HepG2 (cell line): Measurements from ENCODE around the gene MEG3. TPM values are rescaled to one million over a fixed set of nuclear protein-coding genes. Genes with fewer than 3 reads are reported as not detected.
A peak's percentile ranks its signal among the peaks of the same experiment; 100 is the strongest.

ENCODE experiments used
- ATAC-seq: fragments of 200-7000 bp; cut with Tn5 transposase; 3 replicates; pipeline ENCODE4 v1.9.1; 2020; ENCODE audit warnings: mild to moderate bottlenecking, moderate library complexity
- BruUV-seq: library from RNA; stranded (reverse); fragments of 400-500 nt; replicated peaks from 2 replicates; lab custom pipeline; 2021; lab: Mats Ljungman, UMichigan
- CTCF ChIA-PET: fragments of 300-600 bp; formaldehyde crosslinking; extraction: SDS; loops from one replicate; lab custom pipeline; 2021; ENCODE audit warnings: low total read pairs, inconsistent platforms, low intra/inter-chr PET ratio; lab: Yijun Ruan, JAX
- POLR2A ChIA-PET: fragments of 350-600 bp; sonication (Branson Sonifier 250); formaldehyde crosslinking; loops from one replicate; lab custom pipeline; 2020; ENCODE audit warnings: antibody characterized with exemption, inconsistent platforms; lab: Yijun Ruan, JAX
- DNase-seq: peaks from one replicate; pipeline ENCODE4 v3.0.0-alpha.2; 2015; ENCODE audit warnings: low spot score
- FAIRE-seq: peaks from 3 replicates; lab custom pipeline; 2011; peaks lifted over from hg19 to GRCh38; lab: Jason Lieb, UNC
- H2AFZ ChIP-seq: one replicate; pipeline ENCODE4 v1.6.1; 2011; ENCODE audit warnings: low read length, inconsistent platforms
- H3K27ac ChIP-seq: fragments of 300-600 bp; 3 replicates; pipeline ENCODE4 v1.8.0; 2011; ENCODE audit warnings: mixed run types, mild to moderate bottlenecking, mixed read lengths, low read length, inconsistent platforms; ENCODE audit not compliant: insufficient read depth; ENCODE audit errors: extremely low read length
- H3K27me3 ChIP-seq, 2 experiments: fragments of 200-600 bp in 1 of 2; 2 replicates in 1 of 2; 3 replicates in 1 of 2; pipeline versions ENCODE4 v1.6.0 to v1.8.0; 2011; ENCODE audit warnings: low read length in 2 of 2, mild to moderate bottlenecking in 2 of 2, moderate library complexity in 2 of 2, inconsistent platforms in 1 of 2; ENCODE audit not compliant: insufficient read depth in 2 of 2, control insufficient read depth in 1 of 2
- H3K36me3 ChIP-seq, 2 experiments: fragments of 200-600 bp in 1 of 2; replicated peaks in 1 of 2; 2 replicates in 1 of 2; 3 replicates in 1 of 2; pipeline versions ENCODE4 v1.5.1 to v1.8.0; 2011; ENCODE audit warnings: low read length in 2 of 2, inconsistent platforms in 1 of 2; ENCODE audit not compliant: insufficient read depth in 2 of 2, control insufficient read depth in 1 of 2
- H3K4me1 ChIP-seq: 2 replicates; pipeline ENCODE4 v1.5.1; 2012; ENCODE audit warnings: low read length, inconsistent platforms; ENCODE audit not compliant: insufficient read depth
- H3K4me2 ChIP-seq: 2 replicates; pipeline ENCODE4 v1.6.0; 2011; ENCODE audit warnings: low read depth, low read length, inconsistent platforms
- H3K4me3 ChIP-seq, 3 experiments: fragments of 200-600 bp in 1 of 3; sonication (generic), shearing (Covaris generic) in 1 of 3; replicated peaks in 1 of 3; 2 replicates each; pipeline ENCODE4 v1.5.1; 2011 to 2016; ENCODE audit warnings: low read length in 3 of 3, inconsistent platforms in 2 of 3, low read depth in 2 of 3, mild to moderate bottlenecking in 2 of 3, control low read depth in 1 of 3, mixed read lengths in 1 of 3; ENCODE audit not compliant: insufficient read depth in 1 of 3
- H3K79me2 ChIP-seq: one replicate; pipeline ENCODE4 v1.6.1; 2011; ENCODE audit warnings: low read length, inconsistent platforms; ENCODE audit not compliant: insufficient read depth
- H3K9ac ChIP-seq: 2 replicates; pipeline ENCODE4 v1.6.0; 2011; ENCODE audit warnings: mild to moderate bottlenecking, low read depth, low read length, inconsistent platforms; ENCODE audit not compliant: insufficient read depth
- H3K9me3 ChIP-seq: 2 replicates; pipeline ENCODE4 v1.5.1; 2012; ENCODE audit warnings: mild to moderate bottlenecking, low read length
- H4K20me1 ChIP-seq: 2 replicates; pipeline ENCODE4 v1.6.0; 2011; ENCODE audit warnings: inconsistent platforms, mild to moderate bottlenecking, low read length, moderate library complexity; ENCODE audit not compliant: insufficient read depth
- AGO2 ChIP-seq: fragments of 200-400 bp; formaldehyde crosslinking; optimal IDR thresholded peaks from 2 replicates; pipeline ENCODE3; 2017; ENCODE audit warnings: mild to moderate bottlenecking, low read depth, low read length, moderate library complexity
- CHD4 ChIP-seq: fragments of 200-600 bp; sonication (generic); IDR thresholded peaks from 2 replicates; pipeline ENCODE4 v1.7.0; 2017; ENCODE audit warnings: mild to moderate bottlenecking, low read length, borderline replicate concordance
- MAFG ChIP-seq: sonication (generic); formaldehyde crosslinking; IDR thresholded peaks from 2 replicates; pipeline ENCODE4 v1.5.1; 2020; ENCODE audit warnings: mild to moderate bottlenecking, missing genetic modification reagents
- MED8 ChIP-seq: sonication (generic); formaldehyde crosslinking; IDR thresholded peaks from 2 replicates; pipeline ENCODE4 v1.8.1; 2023; ENCODE audit warnings: mild to moderate bottlenecking, missing genetic modification reagents; ENCODE audit not compliant: insufficient replicate concordance
- RCOR2 ChIP-seq: IDR thresholded peaks from 2 replicates; pipeline ENCODE4 v1.6.1; 2016; ENCODE audit warnings: missing biosample characterization, missing genetic modification reagents
- SALL1 ChIP-seq: sonication (generic); formaldehyde crosslinking; IDR thresholded peaks from 2 replicates; pipeline ENCODE4 v1.8.0; 2022; ENCODE audit warnings: mild to moderate bottlenecking, missing genetic modification reagents
- ZMYM3 ChIP-seq: sonication (generic); formaldehyde crosslinking; IDR thresholded peaks from 2 replicates; pipeline ENCODE4 v1.5.1; 2020; ENCODE audit warnings: mild to moderate bottlenecking, missing genetic modification reagents
- ZNF629 ChIP-seq: sonication (generic); formaldehyde crosslinking; conservative IDR thresholded peaks from 2 replicates; pipeline ENCODE4 v1.5.0; 2020; ENCODE audit warnings: missing genetic modification reagents
- ZNF768 ChIP-seq: sonication (generic); formaldehyde crosslinking; IDR thresholded peaks from 2 replicates; pipeline ENCODE4 v1.4.0; 2020; ENCODE audit warnings: missing genetic modification reagents
- WGBS: methylation state at CpG from one replicate; pipeline ENCODE4 v1.1.6; 2017; ENCODE audit warnings: low lambda C conversion rate; 5-methylcytosine and 5-hydroxymethylcytosine counted together
- in situ Hi-C: cut with HindIII; loops from 2 replicates; pipeline ENCODE4 v1.10.0; 2017; ENCODE audit warnings: low pct_unique_long_range_greater_than_20kb; ENCODE audit not compliant: extremely low pct_ligation_motif_present
- intact Hi-C: fragments of 100-400 bp; cut with micrococcal nuclease; formaldehyde crosslinking; loops from one replicate; pipeline ENCODE4 v1.10.0; 2022; ENCODE audit not compliant: unreplicated experiment
- polyA plus RNA-seq, 8 experiments: library from polyadenylated mRNA; depleted of rRNA in 3 of 8; stranded (reverse) in 7 of 8; unstranded in 1 of 8; fragments of >200 nt; fragmentation: Illumina TruSeq in 4 of 8; extraction: Trizol in 4 of 8; gene quantifications; 2 replicates each; pipeline versions ENCODE4 v1.2.1 to v1.2.3, GENCODE V29; 2011 to 2016; ENCODE audit warnings: low read depth in 4 of 8, missing spikeins in 1 of 8, mixed read lengths in 1 of 8; ENCODE audit not compliant: insufficient read depth in 1 of 8
- total RNA-seq, 5 experiments: library from RNA; depleted of rRNA; stranded (reverse); fragments of >200 nt; fragmentation: Illumina TruSeq; extraction: Trizol; gene quantifications; 2 replicates each; pipeline ENCODE4 v1.2.3, GENCODE V29; 2016; ENCODE audit warnings: low read depth in 1 of 5
- TF ChIP-seq, protein P1 (sequence below), 2 experiments: sonication (generic) in 1 of 2; formaldehyde crosslinking in 1 of 2; IDR thresholded peaks; 2 replicates each; pipeline versions ENCODE4 v1.4.0 to v1.6.1; 2016 to 2020; ENCODE audit warnings: borderline replicate concordance in 1 of 2, low read depth in 1 of 2, mild to moderate bottlenecking in 1 of 2, missing genetic modification reagents in 1 of 2

The MEG3 gene
- total and polyA plus RNA-seq, 2 of the 13 experiments (the other 11 are each of a cell fraction or from before 2014, with no cell fraction given): 0.17 TPM; not detected in 1

GRCh38 chr14:100819453-100819828 is 6.5 kb upstream of the MEG3 start:
- Histone ChIP-seq H3K27ac (peak overlapping the region; percentile 87), H2AFZ (no peak overlapping the region), H3K27me3 (no peaks in the 10 kb centered on the region), H3K9me3 (no peaks in the 10 kb centered on the region), H3K36me3 (no peaks in the 10 kb centered on the region), H3K4me1 (peaks cover 96% of the 10 kb centered on the region), H3K79me2 (no peaks in the 10 kb centered on the region), H3K4me3 (no peak overlapping the region), H3K4me2 (no peak overlapping the region), H3K9ac (no peak overlapping the region), H4K20me1 (no peaks in the 10 kb centered on the region)
- DNase-seq: no peak
- TF ChIP-seq AGO2 (no peak), MED8 (CRISPR knock-in tag) (no peak), CHD4 (peak; percentile 40; the same call in 1 of the 2 replicates), ZMYM3 (CRISPR knock-in tag) (peak; percentile 89), ZNF629 (CRISPR knock-in tag) (peak; percentile 84), MAFG (CRISPR knock-in tag) (no peak), RCOR2 (0 out of 2 replicates have a peak, but pooled peaks have one; percentile 21), ZNF768 (CRISPR knock-in tag) (peak; percentile 93), SALL1 (no peak)
- TF ChIP-seq, protein P1, sequence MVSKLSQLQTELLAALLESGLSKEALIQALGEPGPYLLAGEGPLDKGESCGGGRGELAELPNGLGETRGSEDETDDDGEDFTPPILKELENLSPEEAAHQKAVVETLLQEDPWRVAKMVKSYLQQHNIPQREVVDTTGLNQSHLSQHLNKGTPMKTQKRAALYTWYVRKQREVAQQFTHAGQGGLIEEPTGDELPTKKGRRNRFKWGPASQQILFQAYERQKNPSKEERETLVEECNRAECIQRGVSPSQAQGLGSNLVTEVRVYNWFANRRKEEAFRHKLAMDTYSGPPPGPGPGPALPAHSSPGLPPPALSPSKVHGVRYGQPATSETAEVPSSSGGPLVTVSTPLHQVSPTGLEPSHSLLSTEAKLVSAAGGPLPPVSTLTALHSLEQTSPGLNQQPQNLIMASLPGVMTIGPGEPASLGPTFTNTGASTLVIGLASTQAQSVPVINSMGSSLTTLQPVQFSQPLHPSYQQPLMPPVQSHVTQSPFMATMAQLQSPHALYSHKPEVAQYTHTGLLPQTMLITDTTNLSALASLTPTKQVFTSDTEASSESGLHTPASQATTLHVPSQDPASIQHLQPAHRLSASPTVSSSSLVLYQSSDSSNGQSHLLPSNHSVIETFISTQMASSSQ (IDR thresholded peaks at IDR 0.05; ENCODE audit: low read depth): no peak
- TF ChIP-seq, protein P1 (CRISPR knock-in tag; IDR thresholded peaks at IDR 0.05; ENCODE audit: borderline replicate concordance): 0 out of 2 replicates have a peak, but pooled peaks have one; percentile 26
- intact Hi-C loops (loop anchor here (10.0 kb wide), 1 partner anchor 155 kb away; no protein-coding TSS in a partner anchor), in situ Hi-C loops (loop anchor here (10.0 kb wide), 1 partner anchor 155 kb away; no protein-coding TSS in a partner anchor)
- WGBS: 100% methylated on average over 1 of the region's 1 CpG
- CTCF ChIA-PET: no interaction called here
- no TSS peak for BruUV-seq
- ATAC-seq: no peak
- POLR2A ChIA-PET: interaction anchor here (4.8 kb wide), 1 partner anchor 69 kb away, joined by 102 read pairs; no protein-coding TSS in a partner anchor
- FAIRE-seq: no peak
